ENCODE data around the gene ID3. TPM values are rescaled to one million over a fixed set of nuclear protein-coding genes. Genes with fewer than 3 reads are reported as not detected.

The ID3 gene
- polyA plus RNA-seq, 1 of the 3 experiments (the other 2 are of a cell fraction): 504 TPM

DNA sequence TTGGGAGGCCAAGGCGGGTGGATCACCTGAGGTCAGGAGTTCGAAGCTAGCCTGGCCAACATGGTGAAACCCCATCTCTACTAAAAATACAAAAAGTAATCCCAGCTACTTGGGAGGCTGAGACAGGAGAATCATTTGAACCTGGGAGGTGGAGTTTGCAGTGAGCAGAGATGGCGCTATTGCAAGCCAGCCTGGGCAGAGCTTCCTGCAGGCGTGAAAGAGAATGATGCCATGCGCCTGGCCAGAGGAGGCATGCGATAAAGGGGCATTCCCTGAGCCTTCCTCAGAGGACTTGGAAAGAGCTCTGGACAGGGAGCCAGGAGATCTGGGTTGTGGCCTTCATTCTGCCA is 31.4 kb downstream of the ID3 start:
- H3K27me3 ChIP-seq (ENCODE audit: insufficient read depth): no peaks in the 10 kb centered on the region
- H3F3A ChIP-seq (replicated peaks; ENCODE audit: insufficient read depth): peaks cover 17% of the 10 kb centered on the region
- no peak for DNase-seq
- no peak overlapping the region for H3K4me3 ChIP-seq (ENCODE audit: low read depth in 2 of 2, low read length in 1 of 2)
- no peaks in the 10 kb centered on the region for H3K9me3 ChIP-seq
- POLR2A ChIA-PET: no interaction called here
- no peaks in the 10 kb centered on the region for H4K20me1 ChIP-seq (ENCODE audit: insufficient read depth)
- no peaks in the 10 kb centered on the region for H3K36me3 ChIP-seq (replicated peaks in 1 of 2; ENCODE audit: control insufficient read depth in 1 of 2, insufficient read depth in 2 of 2, low read length in 1 of 2)
- H3K27ac ChIP-seq (ENCODE audit: low read depth in 2 of 2, low read length in 1 of 2): no peak overlapping the region
- 0 out of 2 replicates have a peak overlapping the region, but pooled peaks have one; percentile 19 for H3K4me2 ChIP-seq
- WGBS (ENCODE audit: low lambda C conversion rate): 94% methylated on average over 6 of the region's 6 CpGs
- H3K9me2 ChIP-seq: no peaks in the 10 kb centered on the region
- no peak overlapping the region for H3K9ac ChIP-seq
- H3K4me1 ChIP-seq (ENCODE audit: control insufficient read depth in 1 of 2, insufficient read depth in 2 of 2, low read depth in 1 of 2, low read length in 1 of 2): peaks cover 11 to 38% of the 10 kb centered on the region in 2 experiments; a peak in 3 of 4 replicates
- no peaks in the 10 kb centered on the region for H3K79me2 ChIP-seq (ENCODE audit: insufficient read depth)
- H2AFZ ChIP-seq (ENCODE audit: low read depth): peak overlapping the region; percentile 53; the same call in 1 of the 2 replicates
- CTCF ChIA-PET: interaction anchor here (1.8 to 29.7 kb wide), 6 partner anchors 12 to 124 kb away, joined by 5 to 503 read pairs (median 12); no protein-coding TSS in a partner anchor
- TF ChIP-seq, protein P1, sequence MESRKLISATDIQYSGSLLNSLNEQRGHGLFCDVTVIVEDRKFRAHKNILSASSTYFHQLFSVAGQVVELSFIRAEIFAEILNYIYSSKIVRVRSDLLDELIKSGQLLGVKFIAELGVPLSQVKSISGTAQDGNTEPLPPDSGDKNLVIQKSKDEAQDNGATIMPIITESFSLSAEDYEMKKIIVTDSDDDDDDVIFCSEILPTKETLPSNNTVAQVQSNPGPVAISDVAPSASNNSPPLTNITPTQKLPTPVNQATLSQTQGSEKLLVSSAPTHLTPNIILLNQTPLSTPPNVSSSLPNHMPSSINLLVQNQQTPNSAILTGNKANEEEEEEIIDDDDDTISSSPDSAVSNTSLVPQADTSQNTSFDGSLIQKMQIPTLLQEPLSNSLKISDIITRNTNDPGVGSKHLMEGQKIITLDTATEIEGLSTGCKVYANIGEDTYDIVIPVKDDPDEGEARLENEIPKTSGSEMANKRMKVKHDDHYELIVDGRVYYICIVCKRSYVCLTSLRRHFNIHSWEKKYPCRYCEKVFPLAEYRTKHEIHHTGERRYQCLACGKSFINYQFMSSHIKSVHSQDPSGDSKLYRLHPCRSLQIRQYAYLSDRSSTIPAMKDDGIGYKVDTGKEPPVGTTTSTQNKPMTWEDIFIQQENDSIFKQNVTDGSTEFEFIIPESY (IDR thresholded peaks at IDR 0.05; ENCODE audit: borderline replicate concordance, low read depth): no peak
- TF ChIP-seq FOXJ3 (CRISPR knock-in tag; IDR thresholded peaks at IDR 0.05) (no peak), GATA2 (CRISPR knock-in tag; IDR thresholded peaks at IDR 0.05) (no peak), YY1 (IDR thresholded peaks at IDR 0.05; ENCODE audit: low read depth) (no peak), CHD2 (IDR thresholded peaks at IDR 0.05; ENCODE audit: low read length, partially characterized antibody) (no peak)

GRCh38 chr1:23527366-23527765 is 31.9 kb downstream of the ID3 start:
- no peaks in the 10 kb centered on the region for H3K9me2 ChIP-seq
- CTCF ChIA-PET: interaction anchor here (1.8 to 29.7 kb wide), 5 partner anchors 13 to 111 kb away, joined by 5 to 503 read pairs (median 19); no protein-coding TSS in a partner anchor

More at GRCh38 chr1:23527366-23527765, 31.9 kb downstream of the ID3 start:
- H4K20me1 ChIP-seq (ENCODE audit: insufficient read depth): no peaks in the 10 kb centered on the region
- no peak for DNase-seq
- WGBS (ENCODE audit: low lambda C conversion rate): 93% methylated on average over 4 of the region's 7 CpGs
- H2AFZ ChIP-seq (ENCODE audit: low read depth): no peak overlapping the region
- H3K36me3 ChIP-seq (replicated peaks in 1 of 2; ENCODE audit: control insufficient read depth in 1 of 2, insufficient read depth in 2 of 2, low read length in 1 of 2): no peaks in the 10 kb centered on the region
- H3K27ac ChIP-seq (ENCODE audit: low read depth in 2 of 2, low read length in 1 of 2): no peak overlapping the region
- TF ChIP-seq FOXM1 (IDR thresholded peaks at IDR 0.05; ENCODE audit: low read depth) (no peak), FOXJ3 (CRISPR knock-in tag; IDR thresholded peaks at IDR 0.05) (no peak), NFIC (IDR thresholded peaks at IDR 0.05; ENCODE audit: borderline replicate concordance) (no peak), ELF1 (IDR thresholded peaks at IDR 0.05) (no peak), TCF12 (IDR thresholded peaks at IDR 0.05) (no peak), RXRA (IDR thresholded peaks at IDR 0.05; ENCODE audit: borderline replicate concordance, low read depth) (no peak)
- TF ChIP-seq, protein P1 (IDR thresholded peaks at IDR 0.05; ENCODE audit: borderline replicate concordance, low read depth): no peak
- H3K4me3 ChIP-seq (ENCODE audit: low read depth in 2 of 2, low read length in 1 of 2): no peak overlapping the region
- H3K79me2 ChIP-seq (ENCODE audit: insufficient read depth): no peaks in the 10 kb centered on the region
- POLR2A ChIA-PET: no interaction called here
- peaks cover 12% of the 10 kb centered on the region for H3F3A ChIP-seq (replicated peaks; ENCODE audit: insufficient read depth)
- H3K27me3 ChIP-seq (ENCODE audit: insufficient read depth): no peaks in the 10 kb centered on the region
- H3K4me1 ChIP-seq (ENCODE audit: control insufficient read depth in 1 of 2, insufficient read depth in 2 of 2, low read depth in 1 of 2, low read length in 1 of 2): peaks cover 11 to 36% of the 10 kb centered on the region in 2 experiments; a peak in 3 of 4 replicates
- no peak overlapping the region for H3K4me2 ChIP-seq
- no peaks in the 10 kb centered on the region for H3K9me3 ChIP-seq
- no peak overlapping the region for H3K9ac ChIP-seq
